ENCODE data around the gene DPP10.

DPP10 gene

DNA sequence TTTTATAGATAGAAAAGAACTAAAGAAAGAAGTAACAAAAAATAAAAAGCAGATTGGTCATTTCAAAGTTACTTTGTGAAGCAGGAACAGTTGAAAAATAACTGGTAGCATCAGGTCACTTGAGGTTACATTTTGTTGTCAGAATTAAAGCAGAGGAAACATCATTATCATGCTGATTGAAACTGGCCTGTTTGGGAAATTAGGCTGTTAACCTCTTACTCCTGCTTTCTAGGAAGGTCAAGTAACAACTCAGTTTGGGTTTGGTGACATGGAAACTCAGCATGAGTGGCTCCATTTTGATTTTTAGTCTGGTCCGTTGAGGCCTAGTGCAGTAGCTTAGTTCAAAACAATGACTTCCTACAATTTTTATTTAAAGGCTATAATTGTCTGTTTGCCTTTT is 1383.5 kb downstream of the DPP10 start:
- no peak for DNase-seq

DNA sequence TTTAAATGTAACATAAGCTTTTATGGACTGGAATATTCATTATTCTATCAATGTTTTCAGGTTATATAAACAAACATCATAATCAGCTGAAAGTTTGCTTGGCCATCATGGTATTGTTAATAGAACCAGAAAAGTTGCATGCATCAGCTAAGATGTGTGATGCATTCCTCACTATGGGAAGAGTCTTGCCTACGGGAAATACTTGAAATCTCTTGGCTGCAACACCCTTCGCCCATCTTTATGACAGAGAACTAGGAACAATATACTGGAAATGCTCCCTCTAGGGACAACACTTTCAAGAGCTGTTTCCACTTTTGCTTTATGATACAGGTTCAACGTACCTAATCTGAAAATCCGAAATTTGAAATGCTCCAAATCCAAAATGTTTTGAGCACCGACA is 1390.8 kb downstream of the DPP10 start:
- no peak for DNase-seq

DNA sequence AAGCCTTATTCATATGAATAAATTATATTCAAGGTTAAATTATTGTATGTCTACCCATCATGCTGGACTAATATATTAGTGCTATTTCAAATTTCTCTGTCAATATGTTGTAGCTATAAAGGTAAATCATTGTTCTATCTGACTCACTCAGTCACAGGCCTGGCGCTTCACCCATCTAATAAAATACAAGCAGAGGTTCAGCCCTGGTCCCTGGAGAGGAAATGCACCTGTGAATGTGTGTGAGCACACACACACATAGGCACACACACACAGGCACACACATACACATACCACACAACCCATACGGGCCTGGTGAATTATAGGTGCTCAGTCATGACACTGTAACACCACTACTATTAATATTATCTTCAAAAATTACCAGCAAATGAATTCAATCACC is 1396.1 kb downstream of the DPP10 start:
- DNase-seq = no peak

DNA sequence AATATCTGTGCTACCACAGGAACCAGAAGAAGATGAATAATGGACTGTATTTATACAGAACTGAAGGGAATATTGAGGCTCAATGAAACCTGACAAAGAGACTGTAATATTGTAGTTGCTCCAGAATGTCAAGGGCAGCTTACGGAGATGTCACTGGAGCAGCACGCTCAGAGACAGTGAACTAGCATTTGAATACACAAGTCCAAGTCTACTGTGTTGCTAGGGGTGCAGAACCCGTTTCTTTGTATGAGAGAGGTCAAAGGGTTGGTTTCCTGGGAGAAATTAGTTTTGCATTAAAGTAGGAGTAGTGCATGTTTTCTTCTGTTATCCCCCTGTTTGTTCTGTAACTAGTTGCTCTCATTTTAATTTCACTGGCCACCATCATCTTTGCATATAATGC is 1399.9 kb downstream of the DPP10 start:
- DNase-seq = no peak

DNA sequence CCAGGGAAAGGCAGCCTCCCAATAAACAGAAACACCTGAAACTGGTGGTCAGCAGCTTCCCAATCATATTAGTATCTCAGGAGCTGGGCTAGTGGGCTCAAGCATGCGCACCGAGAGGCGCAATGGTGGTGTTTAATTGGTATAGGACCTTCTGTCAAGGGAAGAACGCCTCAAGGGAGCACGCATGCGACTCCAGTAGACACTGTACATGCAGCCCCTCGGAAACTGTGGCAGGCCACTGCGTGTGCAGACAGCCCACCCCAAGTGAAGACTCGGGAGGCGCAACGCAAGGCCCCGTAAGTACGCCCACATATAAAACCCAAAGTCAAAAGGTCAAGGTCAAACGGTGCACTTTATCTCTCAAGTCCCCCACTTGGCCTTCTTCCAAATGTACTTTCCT is 1405.8 kb downstream of the DPP10 start:
- no peak for DNase-seq

DNA sequence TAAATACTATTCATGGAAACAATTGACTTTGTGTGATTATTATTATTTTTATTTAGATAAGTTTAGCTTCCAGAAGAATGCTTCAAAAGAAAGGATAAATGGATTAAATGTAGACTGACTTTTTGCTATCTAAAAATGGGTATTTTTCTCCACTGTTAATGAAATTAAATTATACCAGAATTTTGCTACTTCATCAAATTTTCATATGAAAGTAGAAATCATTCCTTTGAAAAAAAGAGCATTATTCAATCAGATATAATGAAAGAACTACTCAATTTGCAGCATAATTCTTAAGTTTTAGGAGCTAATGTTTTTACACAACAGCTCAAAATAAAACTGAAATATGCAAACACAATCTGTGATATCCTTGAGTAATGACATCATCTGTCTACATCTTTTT is 1424.6 kb downstream of the DPP10 start:
- DNase-seq = no peak

DNA sequence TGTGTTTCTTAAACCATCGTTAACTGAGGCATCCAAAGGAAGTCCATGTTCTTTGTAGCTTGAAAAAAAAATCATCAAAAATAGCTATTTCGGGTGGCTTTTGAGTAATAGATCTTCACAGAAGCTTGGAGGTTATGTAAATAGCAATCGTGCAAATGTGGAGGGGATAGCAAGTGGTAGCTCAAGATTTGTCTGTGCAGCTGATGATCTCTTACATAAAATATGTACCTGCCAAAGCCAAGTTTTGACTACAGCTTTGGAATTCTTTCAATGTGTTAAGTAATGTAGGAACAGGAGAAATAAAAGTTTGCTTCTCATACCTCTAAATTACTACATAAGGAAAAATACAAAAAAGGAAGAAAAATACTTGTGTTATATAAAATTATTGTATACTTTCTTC is 1432.0 kb downstream of the DPP10 start:
- no peak for DNase-seq

DNA sequence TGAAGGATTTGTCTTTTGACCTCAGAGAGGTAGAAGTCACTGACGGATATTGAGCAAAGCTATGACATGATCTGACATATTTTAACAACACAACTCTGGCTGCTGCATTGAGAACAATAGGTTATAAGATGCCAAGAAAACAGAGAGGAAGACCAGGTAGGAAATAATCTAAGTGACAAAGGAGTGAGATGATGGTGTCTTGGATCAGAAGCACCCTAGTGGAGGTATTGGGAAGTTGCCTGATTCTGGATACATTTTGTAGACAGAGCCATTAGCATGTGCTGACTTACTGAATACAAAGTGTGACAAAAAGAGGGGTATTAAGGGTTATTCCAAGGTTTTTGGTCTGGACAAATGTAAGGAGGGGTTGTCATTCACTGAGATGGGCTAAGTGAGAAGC is 1438.1 kb downstream of the DPP10 start:
- no peak for DNase-seq

DNA sequence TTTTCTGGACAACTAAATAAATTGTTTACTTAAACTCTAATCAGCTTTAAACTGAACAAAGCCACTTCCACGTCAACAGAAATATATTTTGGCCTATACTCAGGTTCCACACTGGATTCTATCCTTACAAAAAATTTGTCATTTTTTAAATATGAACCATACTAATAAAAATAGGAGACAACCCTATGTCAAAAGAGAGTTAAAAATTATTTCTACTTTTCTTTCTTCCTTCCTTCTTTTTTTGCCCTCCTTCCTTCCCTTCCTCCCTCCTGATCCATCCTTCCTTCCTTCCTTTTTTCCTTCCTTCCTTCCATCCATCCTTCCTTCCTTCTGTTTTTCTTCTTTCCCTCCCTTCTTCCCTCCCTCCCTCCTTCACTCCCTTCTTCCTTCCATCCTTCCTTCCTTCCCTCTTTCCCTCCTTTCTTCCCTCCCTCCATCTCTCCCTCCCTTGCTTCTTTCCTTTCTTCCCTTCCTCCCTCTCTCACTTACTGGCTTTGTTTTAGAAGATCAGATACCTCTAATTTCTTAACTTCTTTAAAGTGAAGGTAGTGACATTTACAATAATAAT is 1444.9 kb downstream of the DPP10 start:
- DNase-seq = no peak

All from activated CD4-positive, alpha-beta T cell treated with anti-CD3 and anti-CD28 coated beads, Interleukin-2, Interleukin-6, amounts not matched to agents 100 ng/mL and 50 ng/mL, durations not matched to agents 16 hours and 8 hours (primary cell).